Measurements from ENCODE around the gene CTCFL. TPM values are rescaled to one million over a fixed set of nuclear protein-coding genes. Genes with fewer than 3 reads are reported as not detected.

CTCFL gene
- total and polyA plus RNA-seq, 4 donors = 0.05 to 0.08 (median 0.08) TPM; not detected in 1

- H3K36me3 ChIP-seq (ENCODE audit: control insufficient read depth in 4 of 4, insufficient read depth in 3 of 4, low read depth in 1 of 4, low read length in 3 of 4) = no peaks in the 10 kb centered on the region
- no peak for DNase-seq (ENCODE audit: low spot score)
- H3K9me3 ChIP-seq (ENCODE audit: control insufficient read depth in 4 of 4, low read length in 3 of 4) = no peaks in the 10 kb centered on the region
- no peak overlapping the region for H3K4me3 ChIP-seq (ENCODE audit: low read depth in 1 of 3, low read length in 3 of 3)
- TF ChIP-seq SP1 (IDR thresholded peaks at IDR 0.05) = no peak
- TF ChIP-seq FOXA2 (IDR thresholded peaks at IDR 0.05) = no peak
- no peak for TF ChIP-seq HNF4G (IDR thresholded peaks at IDR 0.05)
- no peak for TF ChIP-seq NR2F2 (IDR thresholded peaks at IDR 0.05)
- no peak for TF ChIP-seq RAD21 (IDR thresholded peaks at IDR 0.05)
- TF ChIP-seq YY1 (IDR thresholded peaks at IDR 0.05) = no peak
- TF ChIP-seq GABPA (IDR thresholded peaks at IDR 0.05 in 1 of 2, conservative IDR thresholded peaks at IDR 0.05 in 1 of 2) = no peak
- no peak for TF ChIP-seq HNF4A (conservative IDR thresholded peaks at IDR 0.05)
- TF ChIP-seq EGR1 (IDR thresholded peaks at IDR 0.05; ENCODE audit: low read depth in 2 of 2) = no peak
- TF ChIP-seq ZBTB33 (IDR thresholded peaks at IDR 0.05) = no peak
- 91% methylated on average over 1 of the region's 1 CpG for WGBS
- no peak overlapping the region for H3K9ac ChIP-seq (ENCODE audit: low read depth in 1 of 2, low read length in 2 of 2)
- H3K27me3 ChIP-seq (ENCODE audit: control insufficient read depth in 4 of 4, insufficient read depth in 4 of 4, low read length in 3 of 4) = no peaks in the 10 kb centered on the region
- H3K27ac ChIP-seq (ENCODE audit: low read depth in 1 of 2, low read length in 2 of 2) = no peak overlapping the region
- no peaks in the 10 kb centered on the region for H3K4me1 ChIP-seq (ENCODE audit: control insufficient read depth in 4 of 4, insufficient read depth in 4 of 4, low read length in 3 of 4)
Observed at GRCh38 chr20:57485770-57486169, 39.2 kb downstream of the CTCFL start.

- no peak for DNase-seq (ENCODE audit: low spot score)
- Histone ChIP-seq H3K27ac (ENCODE audit: low read depth in 1 of 2, low read length in 2 of 2) (no peak overlapping the region), H3K9ac (ENCODE audit: low read depth in 1 of 2, low read length in 2 of 2) (no peak overlapping the region), H3K4me3 (ENCODE audit: low read depth in 1 of 3, low read length in 3 of 3) (no peak overlapping the region), H3K36me3 (ENCODE audit: control insufficient read depth in 4 of 4, insufficient read depth in 3 of 4, low read depth in 1 of 4, low read length in 3 of 4) (no peaks in the 10 kb centered on the region), H3K4me1 (ENCODE audit: control insufficient read depth in 4 of 4, insufficient read depth in 4 of 4, low read length in 3 of 4) (no peaks in the 10 kb centered on the region), H3K9me3 (ENCODE audit: control insufficient read depth in 4 of 4, low read length in 3 of 4) (no peaks in the 10 kb centered on the region), H3K27me3 (ENCODE audit: control insufficient read depth in 4 of 4, insufficient read depth in 4 of 4, low read length in 3 of 4) (no peaks in the 10 kb centered on the region)
- TF ChIP-seq YY1 (IDR thresholded peaks at IDR 0.05) (no peak), REST (IDR thresholded peaks at IDR 0.05) (no peak), HNF4A (conservative IDR thresholded peaks at IDR 0.05) (no peak), FOXA2 (IDR thresholded peaks at IDR 0.05) (no peak), JUND (IDR thresholded peaks at IDR 0.05) (no peak), MAX (IDR thresholded peaks at IDR 0.05) (no peak), TAF1 (conservative IDR thresholded peaks at IDR 0.05) (no peak), FOXA1 (IDR thresholded peaks at IDR 0.05) (no peak), SP1 (IDR thresholded peaks at IDR 0.05) (no peak), ATF3 (IDR thresholded peaks at IDR 0.05) (no peak), HNF4G (IDR thresholded peaks at IDR 0.05) (no peak), RXRA (IDR thresholded peaks at IDR 0.05) (no peak), EGR1 (IDR thresholded peaks at IDR 0.05; ENCODE audit: low read depth in 2 of 2) (no peak), ZBTB33 (IDR thresholded peaks at IDR 0.05) (no peak)
- 91% methylated on average over 8 of the region's 8 CpGs for WGBS
Observed at GRCh38 chr20:57484772-57485171, 40.2 kb downstream of the CTCFL start.

All from liver (tissue), 9 donors.